Erythroblast (primary cell): ENCODE measurements around the gene LPGAT1.

Experiments used
- GATA1 ChIP-seq: IDR thresholded peaks from 2 replicates; pipeline ENCODE4 v1.6.1; 2011; ENCODE audit warnings: low read depth, mild to moderate bottlenecking, control low read depth, low read length, moderate library complexity
- POLR2A ChIP-seq: IDR thresholded peaks from 2 replicates; pipeline ENCODE4 v1.6.1; 2011; ENCODE audit warnings: mild to moderate bottlenecking, low read length

GRCh38 chr1:211722277-211723175 is 108.0 kb downstream of the LPGAT1 start:
- TF ChIP-seq POLR2A (no peak), GATA1 (no peak)
